ENCODE measurements around the gene LDB2. TPM values are rescaled to one million over a fixed set of nuclear protein-coding genes. Genes with fewer than 3 reads are reported as not detected.

LDB2 gene
- total RNA-seq, 2 donors from 2014 or later, result 30.3 to 45.4 TPM

DNA sequence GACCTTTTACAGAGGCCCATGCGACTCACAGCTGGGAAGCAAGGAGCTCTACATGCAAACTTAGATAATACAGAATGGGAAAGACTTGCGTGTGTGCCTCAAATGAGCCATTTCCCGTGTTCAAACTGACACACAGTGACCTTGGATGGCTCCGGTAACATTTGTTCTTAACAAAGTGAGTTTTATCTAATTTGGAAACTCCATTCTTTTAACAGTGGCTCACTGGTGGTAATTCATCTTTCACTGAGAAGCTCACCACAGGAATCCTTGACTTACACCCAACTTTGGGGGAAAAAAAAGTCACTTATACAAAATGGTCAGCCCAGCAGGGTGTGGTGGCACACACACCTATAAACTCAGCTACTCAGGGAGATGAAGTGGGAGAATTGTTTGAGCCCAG lies 190.6 kb downstream of the LDB2 start:
- DNase-seq (no peak), ATAC-seq (no peak)
- intact Hi-C loops (cut with DNase I), result no loop called here

DNA sequence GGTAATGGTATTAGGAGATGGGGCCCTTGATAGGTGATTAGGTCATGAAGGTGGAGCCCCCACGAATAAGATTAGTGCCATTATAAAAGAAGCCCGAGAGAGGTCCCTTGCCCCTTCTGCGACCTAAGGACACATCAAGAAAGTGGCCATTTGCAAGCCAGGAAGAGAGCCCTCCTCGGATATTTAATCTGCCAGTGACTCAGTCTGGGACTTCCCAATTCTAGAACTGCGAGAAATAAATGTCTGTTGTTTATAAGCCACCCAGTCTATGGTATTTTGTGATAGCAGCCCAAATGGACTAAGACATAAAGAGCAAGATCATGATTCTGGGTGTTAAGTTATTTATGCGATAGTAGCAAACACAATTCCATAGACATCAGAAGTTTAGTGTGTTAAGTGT lies 192.2 kb downstream of the LDB2 start:
- intact Hi-C loops (cut with DNase I), result no loop called here
- no peak for DNase-seq
- ATAC-seq, result no peak

DNA sequence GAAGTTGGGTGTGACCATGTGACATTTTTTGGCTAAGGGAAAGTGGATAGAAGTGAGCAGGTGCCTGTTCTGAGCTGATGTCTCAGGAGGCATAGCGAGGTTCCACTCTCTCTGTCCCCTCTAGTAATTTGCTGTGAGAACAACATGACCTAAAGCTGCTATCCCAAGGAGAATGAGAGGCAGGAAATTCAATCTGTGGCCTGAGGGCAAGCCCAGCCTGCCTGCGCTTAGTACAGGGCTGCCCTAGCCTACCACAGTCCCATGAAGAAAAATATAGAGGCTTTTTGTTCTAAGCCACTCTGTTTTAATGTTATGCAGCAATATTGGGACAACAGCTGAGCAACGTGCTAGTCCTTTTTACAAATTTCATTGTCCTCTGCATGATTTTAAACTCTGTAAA lies 193.1 kb downstream of the LDB2 start:
- DNase-seq, result no peak
- ATAC-seq, result no peak

DNA sequence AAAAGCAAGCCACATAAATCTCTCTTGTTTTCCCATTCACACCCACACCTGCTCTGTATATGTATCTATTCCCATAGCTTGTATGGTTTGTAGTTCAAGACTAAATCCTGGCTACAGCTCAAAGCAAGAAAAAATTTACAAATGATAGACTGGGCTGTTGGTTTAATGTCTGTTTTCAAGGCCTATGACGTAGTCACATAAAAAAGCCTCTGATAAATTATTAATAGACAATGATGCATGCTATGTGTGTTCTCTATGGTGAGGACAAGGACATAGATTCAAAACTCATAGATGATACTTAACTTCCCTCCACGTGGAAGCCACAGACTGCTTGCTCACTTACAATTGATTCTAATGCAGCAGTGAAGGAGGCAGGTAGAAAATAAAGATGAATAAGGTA lies 194.0 kb downstream of the LDB2 start:
- intact Hi-C loops (cut with DNase I), result no loop called here
- no peak for DNase-seq
- ATAC-seq, result no peak

More for the DNA sequence above, 193.1 kb downstream of the LDB2 start:
- intact Hi-C loops (cut with DNase I), result no loop called here

DNA sequence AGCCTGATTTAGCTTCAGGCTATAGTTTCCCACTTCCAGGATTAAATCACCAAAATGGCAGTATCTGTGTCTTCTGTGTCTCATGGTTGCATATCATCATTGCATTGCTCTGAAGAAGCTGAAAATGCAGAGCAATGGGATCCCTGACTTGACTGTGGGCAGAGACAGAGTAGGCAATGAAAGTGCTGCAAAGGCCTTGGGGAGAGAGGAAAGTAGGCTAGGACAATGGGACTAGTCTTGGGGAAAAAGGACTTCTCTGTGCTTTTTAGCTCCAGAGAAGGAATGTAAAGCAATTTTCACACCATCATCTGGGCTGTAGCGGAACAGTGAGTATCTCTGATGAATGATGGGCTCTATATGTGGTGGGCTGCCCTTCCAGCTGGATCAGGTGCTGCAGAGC lies 202.5 kb downstream of the LDB2 start:
- intact Hi-C loops (cut with DNase I), result no loop called here
- no peak for DNase-seq
- ATAC-seq, result no peak

DNA sequence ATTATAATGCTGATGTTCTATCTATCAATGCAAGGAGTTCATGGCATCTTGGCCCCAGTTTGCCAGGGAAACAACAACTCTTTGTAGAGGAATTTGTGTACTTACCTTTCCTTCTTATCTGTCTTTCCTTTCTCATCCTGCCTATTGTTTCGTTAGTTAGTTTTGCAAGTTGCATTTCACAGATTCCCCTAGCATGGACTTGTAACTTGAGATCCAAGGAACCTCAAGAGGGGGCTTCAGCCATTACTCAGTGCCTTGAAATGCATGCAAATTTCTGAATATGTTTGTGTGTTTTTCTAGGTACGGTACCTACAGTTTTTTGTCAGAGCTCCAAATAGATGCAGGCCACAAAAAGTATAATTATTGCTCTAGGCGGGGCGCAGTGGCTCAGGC lies 203.6 kb downstream of the LDB2 start:
- no peak for ATAC-seq
- DNase-seq, result no peak
- intact Hi-C loops (cut with DNase I), result no loop called here

DNA sequence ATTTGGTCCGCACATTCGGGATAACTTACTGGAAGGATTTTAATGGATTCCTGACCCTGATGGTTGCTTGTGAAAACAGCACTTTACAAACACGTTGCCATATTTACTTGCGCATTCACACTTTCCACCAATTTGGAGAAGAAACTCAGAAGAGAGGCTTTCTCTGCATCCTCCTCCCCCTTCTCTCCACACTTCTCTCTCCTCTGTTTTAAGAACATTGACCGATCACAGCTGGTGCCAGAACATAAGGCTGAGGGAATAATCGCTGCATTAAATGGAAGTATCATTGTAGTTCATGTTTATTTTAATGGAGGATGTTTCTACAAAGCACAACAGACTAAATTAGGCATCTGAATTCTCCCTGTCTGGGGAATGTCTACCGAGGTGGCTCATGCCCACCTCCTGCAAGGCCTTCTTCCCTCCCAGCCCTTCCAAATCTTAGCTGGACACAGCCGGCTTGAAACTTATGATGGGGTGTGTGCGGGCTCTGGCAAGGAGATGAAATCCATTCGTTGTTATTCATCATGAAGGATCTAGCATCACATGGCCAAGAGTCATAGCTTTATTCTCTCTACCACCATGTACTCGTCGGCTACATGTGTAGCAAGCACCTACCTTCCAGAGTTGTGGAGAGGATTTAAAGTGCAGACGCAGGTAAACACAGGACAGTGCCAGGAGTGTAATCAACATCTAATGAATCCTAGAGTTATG lies 204.1 kb downstream of the LDB2 start:
- ATAC-seq (peak in 1 of 2 donors; percentile 39), DNase-seq (no peak)
- intact Hi-C loops (cut with DNase I), result no loop called here

DNA sequence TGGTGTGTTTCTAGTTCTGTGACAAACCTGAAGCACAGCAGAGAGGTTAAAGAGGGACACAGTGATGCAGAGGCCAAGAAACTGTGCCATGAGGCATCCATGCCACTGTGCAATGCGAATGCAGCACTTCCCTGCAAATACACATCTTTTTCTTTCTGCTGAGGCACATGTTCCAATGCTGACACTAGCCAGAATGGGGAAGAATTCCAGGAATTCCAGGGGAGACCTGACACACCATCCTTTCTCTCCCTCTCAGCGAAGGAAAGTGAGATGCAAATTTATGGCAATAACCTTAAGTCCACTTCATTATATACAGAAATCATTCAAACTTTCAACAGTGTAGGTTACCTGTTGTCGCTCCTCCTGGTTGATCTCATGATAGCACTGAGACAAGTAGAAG lies 204.8 kb downstream of the LDB2 start:
- no peak for ATAC-seq
- intact Hi-C loops (cut with DNase I), result no loop called here
- no peak for DNase-seq

DNA sequence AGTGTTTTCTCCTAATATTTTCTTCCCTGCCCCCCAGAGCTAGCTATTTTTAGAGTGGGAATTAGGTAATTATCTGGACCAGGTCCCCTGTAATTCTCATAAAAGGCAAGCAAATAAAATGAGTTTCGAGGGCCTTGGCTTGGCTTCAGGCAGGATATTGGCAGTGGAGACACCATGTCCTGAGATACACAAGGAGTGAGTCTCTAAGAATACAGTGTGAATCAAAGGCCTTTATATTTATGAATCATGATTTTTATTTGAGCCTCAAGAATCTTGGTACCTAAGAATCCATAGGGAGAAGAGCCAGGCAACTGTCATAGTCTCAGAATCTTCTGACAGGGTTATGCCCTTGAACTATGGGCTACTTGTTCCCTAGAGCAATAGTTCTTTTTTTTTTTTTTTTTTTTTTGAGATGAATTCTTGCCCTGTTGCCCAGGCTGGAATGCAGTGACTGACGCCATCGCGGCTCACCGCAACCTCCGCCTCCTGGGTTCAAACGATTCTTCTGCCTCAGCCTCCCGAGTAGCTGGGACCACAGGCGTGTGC lies 205.4 kb downstream of the LDB2 start:
- peak; percentile 44 to 59 for ATAC-seq
- no peak for DNase-seq
- intact Hi-C loops (cut with DNase I), result no loop called here

DNA sequence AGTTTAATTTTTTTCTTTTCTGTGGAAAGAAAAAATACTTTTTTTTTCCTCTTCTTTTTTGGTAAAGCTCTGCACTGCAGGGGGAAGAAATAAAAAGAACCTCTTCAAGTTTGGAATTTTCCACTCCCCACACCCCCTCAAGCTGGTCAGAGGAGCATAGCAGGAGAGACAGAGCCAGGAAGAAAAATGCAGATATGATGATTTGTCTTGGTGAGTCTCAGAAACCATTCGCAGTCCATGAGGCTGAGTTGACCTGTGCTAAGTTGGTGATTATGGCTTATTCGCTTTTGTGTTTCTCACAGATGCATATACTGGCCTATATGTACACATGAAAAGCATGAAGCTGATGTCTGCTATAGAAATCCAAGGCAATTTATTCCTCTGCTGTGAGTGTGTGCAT lies 205.9 kb downstream of the LDB2 start:
- intact Hi-C loops (cut with DNase I), result no loop called here
- ATAC-seq (peak; percentile 25 to 60), DNase-seq (no peak)

DNA sequence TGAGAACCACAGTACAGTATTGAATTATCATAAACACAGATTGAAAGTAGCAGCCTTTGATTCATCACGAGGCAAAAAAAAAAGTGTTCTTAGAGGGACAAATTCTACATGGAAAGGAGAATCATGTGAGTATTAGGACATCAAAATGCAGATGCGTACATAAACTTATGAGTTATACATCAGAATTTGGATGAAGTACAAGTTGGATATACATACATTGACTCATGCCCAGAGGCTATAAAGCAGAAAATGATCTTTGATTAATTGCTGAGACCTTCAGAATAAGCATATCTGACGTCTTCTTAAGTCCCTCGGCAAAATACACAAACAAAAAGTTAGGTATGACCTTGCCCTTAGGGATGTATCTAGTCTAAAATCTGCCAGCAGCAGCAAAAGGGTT lies 206.4 kb downstream of the LDB2 start:
- intact Hi-C loops (cut with DNase I), result no loop called here
- ATAC-seq, result no peak
- no peak for DNase-seq

DNA sequence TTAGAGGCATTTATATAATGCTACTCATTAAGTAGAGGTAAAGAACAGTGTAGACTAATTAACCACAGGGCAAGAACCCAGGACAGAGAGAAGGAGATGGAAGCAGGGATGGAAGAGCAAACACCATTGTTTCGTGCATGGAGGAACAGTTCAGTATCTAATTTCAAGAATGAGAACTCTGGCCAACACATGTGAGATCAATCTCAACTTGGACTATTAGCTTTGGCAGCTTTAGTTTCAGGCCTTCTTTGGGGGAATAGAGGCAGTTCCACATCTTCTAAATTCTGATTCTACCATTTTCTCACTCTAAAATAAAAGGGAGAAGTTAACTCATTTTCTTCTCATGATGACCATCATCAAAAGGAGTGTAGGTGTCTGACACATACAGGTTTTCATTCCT lies 207.0 kb downstream of the LDB2 start:
- ATAC-seq, result no peak
- intact Hi-C loops (cut with DNase I), result no loop called here
- DNase-seq, result no peak

DNA sequence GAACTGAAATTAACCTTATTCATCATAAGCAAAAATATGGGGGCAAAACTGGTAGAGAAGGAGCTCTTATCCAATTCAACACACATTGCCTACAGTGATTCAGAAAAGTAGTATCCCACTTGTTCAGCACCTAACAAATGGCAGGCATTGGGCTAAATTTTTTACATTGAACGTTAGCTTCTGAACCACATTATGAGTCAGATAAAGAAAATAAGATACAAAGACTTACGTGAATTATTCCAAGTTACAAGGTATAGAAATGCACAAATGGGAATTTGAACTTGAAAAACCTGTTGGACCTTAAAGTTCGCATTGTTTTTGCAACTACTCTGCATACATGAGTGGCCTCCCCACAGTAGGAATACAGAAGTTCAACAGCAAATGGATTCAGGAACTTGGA lies 210.6 kb downstream of the LDB2 start:
- intact Hi-C loops (cut with DNase I), result no loop called here
- ATAC-seq, result no peak
- no peak for DNase-seq

DNA sequence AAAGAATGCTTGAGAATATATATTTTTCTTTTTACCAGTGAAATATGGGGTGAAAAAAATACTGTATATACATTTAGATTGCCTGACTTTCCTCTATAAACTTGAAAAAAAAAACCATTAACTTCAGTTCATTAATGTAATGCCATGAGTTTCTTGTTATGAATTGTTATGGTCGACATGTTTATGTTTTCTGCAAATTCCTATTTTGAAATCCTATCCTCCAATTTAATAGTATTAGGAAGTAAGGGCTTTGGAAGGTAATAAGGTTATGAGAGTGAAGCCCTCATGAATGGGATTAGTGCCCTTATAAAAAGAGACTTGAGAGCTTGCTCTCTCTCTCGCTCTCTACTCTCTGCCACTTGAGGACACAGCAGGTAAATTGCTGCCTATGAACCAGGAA lies 211.4 kb downstream of the LDB2 start:
- DNase-seq (no peak), ATAC-seq (no peak)
- intact Hi-C loops (cut with DNase I), result no loop called here

DNA sequence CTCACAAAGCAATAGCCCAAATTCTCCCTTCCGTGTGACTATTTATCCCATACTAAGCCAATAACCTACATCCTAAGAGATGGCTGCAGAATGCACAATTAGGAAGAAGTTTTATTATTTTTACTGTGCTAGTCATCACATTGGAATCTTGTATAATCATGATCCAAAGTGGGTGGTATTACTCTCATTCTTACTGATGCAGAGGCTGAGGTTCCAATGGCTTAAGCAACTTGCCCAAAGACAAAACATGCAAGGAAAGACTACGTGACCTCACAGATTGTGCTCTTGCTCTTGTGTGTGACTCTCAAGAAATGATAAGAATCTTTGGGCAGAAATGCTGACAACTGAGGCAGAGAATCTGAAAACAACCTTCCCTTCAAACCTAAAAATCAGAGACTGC lies 212.2 kb downstream of the LDB2 start:
- no peak for DNase-seq
- intact Hi-C loops (cut with DNase I), result no loop called here
- ATAC-seq, result peak in 1 of 2 donors; percentile 57

DNA sequence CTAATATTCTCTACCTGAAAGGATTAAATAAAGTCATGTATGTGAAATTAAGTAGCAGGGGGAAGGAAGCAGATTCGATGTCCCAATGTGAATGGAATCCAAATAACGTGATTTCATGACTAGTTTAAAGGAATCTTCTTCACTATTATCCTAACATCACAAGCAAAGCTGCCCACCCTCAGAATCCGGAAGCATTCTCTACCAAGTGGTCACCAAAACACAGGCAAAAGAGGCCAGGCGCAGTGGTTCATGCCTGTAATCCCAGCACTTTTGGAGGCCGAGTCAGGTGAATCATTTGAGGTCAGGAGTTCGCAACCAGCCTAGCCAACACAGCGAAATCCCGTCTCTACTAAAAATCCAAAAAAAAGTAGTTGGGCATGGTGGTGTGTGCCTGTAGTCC lies 212.9 kb downstream of the LDB2 start:
- intact Hi-C loops (cut with DNase I), result no loop called here
- DNase-seq (no peak), ATAC-seq (no peak)

DNA sequence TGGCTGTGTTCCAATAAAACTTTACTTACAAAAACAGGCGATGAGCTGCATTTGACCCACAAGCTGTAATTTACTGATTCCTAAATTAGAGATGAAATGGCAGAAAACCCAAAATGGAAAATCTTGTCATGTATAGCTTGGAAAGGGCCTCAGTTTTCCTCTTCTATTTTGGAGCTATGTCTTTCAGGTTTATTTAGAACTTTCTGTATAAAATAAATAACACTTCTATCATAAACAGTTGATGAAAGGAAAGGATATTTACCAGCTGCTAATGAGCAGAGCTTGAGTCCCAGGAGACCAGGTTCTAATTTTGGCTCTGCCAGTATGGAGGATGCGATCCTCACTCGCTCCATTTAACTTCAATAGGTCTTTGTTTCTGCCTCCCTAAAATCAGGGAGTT lies 213.5 kb downstream of the LDB2 start:
- ATAC-seq (no peak), DNase-seq (no peak)
- intact Hi-C loops (cut with DNase I), result no loop called here

DNA sequence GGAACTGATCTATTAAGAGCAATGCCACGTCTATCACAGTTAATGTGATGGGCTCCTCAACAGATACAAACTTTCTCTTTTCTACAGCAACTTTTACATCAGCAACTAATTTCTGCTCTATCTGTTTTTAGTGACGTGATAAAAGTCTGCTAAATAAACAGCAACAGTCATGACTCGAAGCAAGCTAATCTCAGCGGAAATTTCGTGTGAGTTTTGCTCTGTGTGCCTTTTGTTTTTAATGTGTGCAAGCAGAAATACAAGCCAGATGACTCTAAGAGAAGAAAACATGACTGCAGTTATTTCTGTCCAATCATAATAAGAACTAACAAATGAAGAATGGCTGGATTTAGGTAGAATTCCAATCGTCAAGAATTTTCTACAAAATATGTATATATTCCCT lies 214.3 kb downstream of the LDB2 start:
- intact Hi-C loops (cut with DNase I), result no loop called here
- DNase-seq, result no peak
- ATAC-seq, result peak; percentile 47 to 74

DNA sequence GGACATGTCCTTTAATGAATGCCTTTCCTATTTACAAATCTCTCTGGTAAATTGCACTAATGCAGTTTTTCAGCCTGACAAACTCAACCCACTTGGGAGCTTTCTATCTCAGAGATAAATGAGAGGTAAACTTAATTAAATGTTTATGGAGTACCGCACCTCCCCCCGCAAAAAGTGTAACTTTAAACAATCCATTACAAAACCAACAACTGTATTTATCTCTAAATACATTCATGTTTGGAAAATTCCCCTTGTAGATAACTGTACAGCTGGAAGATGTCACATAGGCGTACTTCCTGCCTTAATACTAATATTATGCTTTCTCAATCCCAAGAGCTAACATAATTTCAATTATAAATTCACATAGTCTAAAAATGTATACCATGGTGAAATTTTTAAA lies 215.5 kb downstream of the LDB2 start:
- intact Hi-C loops (cut with DNase I), result no loop called here
- DNase-seq, result no peak
- no peak for ATAC-seq

DNA sequence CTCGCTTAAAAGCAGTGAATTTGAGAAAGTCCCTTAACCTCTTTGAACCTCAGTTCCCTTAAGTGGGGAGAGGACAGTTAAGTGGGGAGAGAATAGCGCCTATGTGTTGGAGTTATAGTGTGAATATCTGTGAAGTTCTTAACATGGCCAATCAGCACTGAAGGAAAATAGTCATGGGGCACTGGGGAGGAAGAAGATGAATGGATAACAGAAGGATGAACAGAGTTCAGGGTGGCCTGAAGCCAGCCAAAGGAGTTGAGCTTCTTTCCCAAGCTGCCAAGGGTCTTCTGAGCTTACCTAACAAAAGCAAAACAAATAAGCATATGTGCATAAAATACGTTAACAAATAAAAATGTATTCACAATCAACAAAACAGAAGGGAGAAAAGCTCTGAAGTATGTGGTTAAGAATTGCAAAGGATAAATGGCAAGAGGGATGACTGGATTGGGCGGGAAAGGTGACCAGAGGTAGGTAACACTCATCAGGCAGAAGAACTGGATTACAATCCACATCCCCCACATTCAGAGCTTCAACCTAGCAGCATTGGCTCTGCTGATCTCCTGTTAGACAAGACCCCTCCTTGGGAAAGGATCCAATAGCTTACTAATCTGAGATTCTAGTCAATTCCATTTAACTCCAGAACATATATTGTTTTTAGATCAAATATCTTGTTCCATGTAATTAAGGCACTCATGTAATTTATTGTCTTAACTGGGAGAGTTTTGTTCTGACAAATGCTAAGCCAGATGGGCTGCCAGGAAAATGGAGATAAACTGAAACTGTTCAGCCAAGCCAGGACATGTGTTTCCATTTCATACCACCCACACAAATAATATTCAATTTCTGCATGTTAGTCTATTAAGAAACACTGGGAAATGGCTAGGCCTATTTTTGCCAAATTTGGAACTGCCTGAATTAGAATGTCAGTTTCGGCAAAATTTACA lies 221.2 kb downstream of the LDB2 start:
- ATAC-seq (peak in 1 of 2 donors; percentile 46), DNase-seq (no peak)
- intact Hi-C loops (cut with DNase I), result no loop called here

Measured in left cardiac atrium (tissue), 4 donors.